Measurements from ENCODE around the gene NAV3.
"Not testable (repeated sequence)": the region's sequence is repeated elsewhere in the genome, so short reads cannot be mapped to it uniquely, and the experiment has no call there.

NAV3 gene

GRCh38 chr12:78081590-78082314 is 251.1 kb downstream of the NAV3 start:
- no peak for DNase-seq

DNA sequence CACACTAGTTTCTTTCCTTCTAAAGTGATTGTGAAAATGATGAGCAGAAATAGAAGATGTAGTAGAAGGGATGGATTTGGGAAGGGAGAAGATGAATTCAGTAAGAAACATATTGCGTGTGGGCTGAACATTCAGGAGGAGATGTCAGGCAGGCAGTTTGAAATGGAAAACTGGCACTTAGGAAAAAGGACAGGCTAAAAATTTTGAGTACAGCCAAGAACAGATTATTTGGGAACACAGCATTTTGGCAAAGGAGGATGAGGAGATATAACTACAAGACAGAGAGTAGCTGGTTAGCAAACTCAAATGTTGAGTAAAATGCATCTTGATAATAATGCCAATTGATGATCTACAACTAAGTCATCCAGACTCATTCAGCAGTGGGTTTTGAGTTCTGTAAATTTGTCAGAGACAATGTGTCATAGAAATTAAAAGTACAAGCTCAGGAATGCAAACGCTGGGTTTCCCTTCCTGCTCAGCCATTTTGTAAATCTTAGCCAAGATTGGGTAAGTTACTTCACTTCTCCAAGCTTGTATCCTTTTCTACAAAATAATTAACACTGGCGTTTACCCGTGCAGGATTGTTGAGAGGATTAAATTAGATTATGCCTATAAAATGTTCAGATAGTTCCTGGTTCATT is 255.0 kb downstream of the NAV3 start:
- no peak for DNase-seq

DNA sequence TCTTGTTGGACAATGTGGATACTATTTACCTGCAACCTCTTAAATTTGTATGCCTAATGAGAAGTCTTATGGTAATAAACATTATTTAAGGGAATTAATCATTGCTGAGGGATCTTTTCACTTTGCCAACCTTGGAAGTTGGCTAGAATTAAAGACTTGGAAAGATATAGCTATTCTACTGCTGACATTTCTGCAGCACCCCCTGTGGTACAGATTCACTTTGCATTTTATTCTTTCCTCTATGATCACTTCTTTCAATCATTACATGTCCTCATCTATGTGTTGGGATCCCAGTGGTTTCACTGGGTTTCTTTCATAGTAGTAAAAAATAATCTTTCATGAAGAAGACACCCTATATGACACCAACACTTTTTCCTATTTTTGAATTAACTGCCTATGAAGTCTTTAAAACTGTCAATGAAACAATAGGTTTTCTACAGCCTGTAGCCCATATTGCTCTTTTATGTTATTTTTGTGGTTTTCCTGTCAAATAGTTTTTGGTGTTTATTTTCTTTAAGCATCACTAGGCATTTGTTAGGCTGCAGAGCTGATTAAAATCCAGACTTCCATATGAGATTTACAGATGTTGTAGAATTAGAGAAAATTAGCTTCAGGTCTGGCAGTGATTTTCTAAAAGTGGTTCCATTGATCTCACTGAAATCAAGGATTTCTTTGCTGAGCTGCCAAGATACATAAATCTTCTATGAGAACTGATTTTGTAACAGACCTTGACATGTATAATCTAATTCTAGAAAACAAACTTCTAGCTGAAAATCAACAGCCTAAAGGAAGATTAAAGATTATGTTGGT is 256.1 kb downstream of the NAV3 start:
- no peak for DNase-seq

DNA sequence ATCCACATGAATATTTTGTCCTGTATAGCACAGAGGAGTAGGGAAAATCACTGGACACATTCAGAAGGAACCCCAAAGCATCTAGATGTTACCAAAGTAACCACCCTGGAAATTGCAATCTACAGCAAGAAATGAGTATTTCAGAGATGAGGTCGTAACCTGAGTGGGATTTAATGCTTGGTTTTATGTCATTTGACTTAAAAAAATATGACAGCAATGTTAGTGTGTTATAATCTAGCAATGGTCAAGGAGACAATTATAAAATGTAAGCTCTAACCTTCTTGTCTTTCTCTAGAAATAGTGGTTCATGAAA is 256.6 kb downstream of the NAV3 start:
- no peak for DNase-seq

GRCh38 chr12:78088391-78088832 is 257.7 kb downstream of the NAV3 start:
- no peak for DNase-seq

- DNase-seq: no peak
These were observed 259.6 kb downstream of the NAV3 start for GRCh38 chr12:78090266-78090665.

DNA sequence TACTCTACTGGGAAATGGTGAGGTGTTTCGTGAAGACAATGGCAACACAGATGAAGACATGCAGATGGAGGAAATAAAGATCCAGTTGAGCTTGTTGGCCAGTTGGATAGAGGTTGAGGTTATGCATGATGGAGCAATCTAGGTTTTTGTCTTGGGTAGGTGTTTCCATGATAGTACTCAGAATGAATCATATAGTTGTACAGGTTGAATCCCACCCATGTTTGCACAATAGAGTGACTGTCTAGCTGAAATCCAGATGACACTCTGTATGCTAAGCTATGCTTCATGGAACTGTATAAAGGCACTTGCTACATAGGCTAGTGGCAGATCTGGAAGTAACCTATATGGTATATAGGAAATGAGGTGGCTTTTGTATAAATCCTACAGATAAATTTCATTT is 264.9 kb downstream of the NAV3 start:
- no peak for DNase-seq

DNA sequence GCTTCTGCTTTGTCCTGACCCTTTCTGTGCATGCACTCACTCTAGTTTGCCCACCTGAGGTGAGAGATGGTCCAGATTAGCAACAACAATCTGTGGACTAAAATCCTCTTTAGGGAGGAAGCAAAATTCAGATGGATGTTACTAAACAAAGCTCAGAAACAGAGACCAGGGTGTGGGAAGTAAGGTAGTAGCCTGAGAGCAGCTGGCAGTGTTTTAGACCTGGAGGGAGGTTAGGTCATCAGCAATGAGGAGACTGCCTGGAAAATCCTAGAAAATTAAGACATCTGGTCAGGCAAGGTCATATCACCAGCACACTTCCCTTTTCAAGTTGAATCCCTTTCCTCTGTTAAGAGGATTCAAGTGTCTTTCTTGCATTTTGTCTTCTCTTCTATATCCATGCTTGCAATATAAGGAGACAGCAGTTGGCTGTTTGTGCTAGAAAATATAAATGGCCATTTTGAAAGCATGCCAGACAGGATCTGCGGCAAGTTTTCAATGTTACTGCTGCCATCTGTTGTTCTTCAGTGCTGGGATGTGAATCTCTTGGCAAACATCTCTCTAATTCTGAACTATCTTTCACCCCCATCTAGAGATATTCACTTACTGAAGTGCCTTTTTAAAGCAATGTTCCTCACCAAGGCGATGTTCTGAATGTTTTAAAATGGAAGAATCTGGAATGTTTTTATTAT is 266.4 kb downstream of the NAV3 start:
- DNase-seq: no peak

GRCh38 chr12:78099806-78100205 is 269.1 kb downstream of the NAV3 start:
- no peak for DNase-seq

- DNase-seq: no peak
These were observed 270.6 kb downstream of the NAV3 start for GRCh38 chr12:78101113-78101876.

- DNase-seq: no peak
These were observed 271.4 kb downstream of the NAV3 start for GRCh38 chr12:78101946-78102635.

DNA sequence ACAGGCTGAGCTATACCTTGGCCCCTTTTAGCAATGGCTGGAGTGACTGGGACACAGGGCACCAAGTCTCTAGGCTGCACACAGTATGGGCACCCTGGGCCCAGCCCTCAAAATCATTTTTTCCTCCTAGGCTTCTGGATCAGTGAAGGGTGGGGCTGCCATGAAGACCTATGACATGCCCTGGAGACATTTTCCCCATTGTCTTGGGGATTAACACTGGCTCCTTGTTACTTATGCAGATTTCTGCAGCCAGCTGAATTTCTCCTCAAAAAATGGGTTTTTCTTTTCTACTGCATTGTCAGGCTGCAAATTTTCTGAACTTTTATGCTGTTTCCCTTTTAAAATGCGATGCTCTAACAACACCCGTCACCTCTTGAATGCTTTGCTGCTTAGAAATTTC is 272.1 kb downstream of the NAV3 start:
- not testable (repeated sequence) for DNase-seq

DNA sequence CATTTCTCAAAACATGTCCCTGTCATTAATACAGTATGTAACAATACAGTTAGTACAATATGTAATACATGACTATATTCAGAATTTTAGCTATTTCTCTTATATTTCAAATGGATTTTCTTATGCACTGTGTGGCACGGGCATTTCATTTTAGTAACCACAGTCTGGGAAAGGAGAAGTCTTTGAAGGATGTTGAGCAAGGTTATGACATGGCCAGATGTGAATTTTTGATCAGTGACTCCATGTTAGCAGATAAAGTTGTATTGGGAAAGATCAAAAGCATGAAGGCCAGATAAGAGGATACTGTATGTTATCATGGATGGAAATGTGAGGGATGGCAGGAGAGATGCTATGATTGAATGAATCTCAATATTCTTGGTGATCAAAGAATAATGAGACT is 285.2 kb downstream of the NAV3 start:
- DNase-seq: no peak

DNA sequence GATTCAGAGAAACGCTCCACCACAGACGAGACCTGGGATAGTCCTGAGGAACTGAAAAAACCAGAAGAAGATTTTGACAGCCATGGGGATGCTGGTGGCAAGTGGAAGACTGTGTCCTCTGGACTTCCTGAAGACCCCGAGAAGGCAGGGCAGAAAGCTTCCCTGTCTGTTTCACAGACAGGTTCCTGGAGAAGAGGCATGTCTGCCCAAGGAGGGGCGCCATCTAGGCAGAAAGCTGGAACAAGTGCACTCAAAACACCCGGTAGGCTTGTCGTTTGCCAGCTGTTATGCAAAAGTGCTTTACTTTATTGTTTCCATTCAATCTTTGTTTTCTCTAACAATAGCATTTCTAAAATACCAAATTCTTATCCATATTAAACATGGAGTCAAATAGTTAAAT is 287.3 kb downstream of the NAV3 start:
- DNase-seq: no peak

- no peak for DNase-seq
These were observed 287.8 kb downstream of the NAV3 start for GRCh38 chr12:78118486-78118885.

DNA sequence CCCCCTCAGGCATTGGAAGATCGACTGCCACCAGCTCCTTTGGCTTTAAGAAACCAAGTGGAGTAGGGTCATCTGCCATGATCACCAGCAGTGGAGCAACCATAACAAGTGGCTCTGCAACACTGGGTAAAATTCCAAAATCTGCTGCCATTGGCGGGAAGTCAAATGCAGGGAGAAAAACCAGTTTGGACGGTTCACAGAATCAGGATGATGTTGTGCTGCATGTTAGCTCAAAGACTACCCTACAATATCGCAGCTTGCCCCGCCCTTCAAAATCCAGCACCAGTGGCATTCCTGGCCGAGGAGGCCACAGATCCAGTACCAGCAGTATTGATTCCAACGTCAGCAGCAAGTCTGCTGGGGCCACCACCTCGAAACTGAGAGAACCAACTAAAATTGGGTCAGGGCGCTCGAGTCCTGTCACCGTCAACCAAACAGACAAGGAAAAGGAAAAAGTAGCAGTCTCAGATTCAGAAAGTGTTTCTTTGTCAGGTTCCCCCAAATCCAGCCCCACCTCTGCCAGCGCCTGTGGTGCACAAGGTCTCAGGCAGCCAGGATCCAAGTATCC is 288.7 kb downstream of the NAV3 start:
- no peak for DNase-seq

DNA sequence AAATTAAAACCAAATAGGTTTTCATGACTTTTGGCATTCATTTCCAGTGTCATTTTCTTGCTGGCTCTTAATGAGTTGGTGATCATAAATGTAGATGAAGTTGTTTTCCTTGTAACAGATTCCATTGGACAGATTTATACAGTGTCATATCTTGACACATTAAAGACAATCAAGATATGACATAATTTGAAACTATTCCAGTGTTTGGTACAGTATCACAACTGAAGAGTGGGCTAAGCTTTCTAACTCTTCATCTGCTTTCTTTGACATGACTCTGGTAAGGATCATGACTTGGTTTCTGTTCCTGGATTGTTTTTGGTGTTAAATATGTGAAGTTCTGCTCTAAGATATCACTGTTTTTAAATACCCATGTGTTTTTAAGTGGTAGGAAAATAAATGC is 289.6 kb downstream of the NAV3 start:
- DNase-seq: no peak

DNA sequence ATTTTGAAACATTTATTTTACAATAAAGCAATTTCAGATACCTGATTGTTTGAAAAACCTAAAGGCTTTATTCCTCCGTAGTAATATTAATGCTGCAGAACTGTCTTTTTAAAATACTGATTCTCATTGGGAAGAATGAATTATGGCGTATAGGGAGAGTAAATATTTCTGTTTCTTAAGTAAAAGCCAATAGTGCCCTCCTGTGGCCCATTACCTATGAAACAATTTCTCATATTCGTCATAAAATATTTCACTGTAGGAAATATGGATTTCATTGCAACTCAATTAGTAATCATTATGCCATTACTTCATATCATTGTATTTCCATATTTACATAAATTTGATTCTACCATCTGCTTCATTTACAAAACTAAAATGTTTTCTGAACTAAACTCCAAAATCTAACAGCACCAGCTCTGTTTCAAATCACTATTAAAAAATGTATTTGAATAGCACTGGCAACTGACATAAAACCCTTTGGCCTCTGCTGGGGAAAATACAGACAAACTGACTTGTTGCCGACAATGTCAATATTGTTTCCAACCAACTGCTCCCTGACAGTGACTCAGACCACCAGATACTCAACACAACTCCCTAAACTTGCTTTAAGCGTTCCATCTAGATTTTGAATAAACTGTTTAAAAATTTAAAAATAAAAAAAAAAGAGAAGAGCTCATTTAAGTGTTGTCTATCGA is 290.3 kb downstream of the NAV3 start:
- no peak for DNase-seq

DNA sequence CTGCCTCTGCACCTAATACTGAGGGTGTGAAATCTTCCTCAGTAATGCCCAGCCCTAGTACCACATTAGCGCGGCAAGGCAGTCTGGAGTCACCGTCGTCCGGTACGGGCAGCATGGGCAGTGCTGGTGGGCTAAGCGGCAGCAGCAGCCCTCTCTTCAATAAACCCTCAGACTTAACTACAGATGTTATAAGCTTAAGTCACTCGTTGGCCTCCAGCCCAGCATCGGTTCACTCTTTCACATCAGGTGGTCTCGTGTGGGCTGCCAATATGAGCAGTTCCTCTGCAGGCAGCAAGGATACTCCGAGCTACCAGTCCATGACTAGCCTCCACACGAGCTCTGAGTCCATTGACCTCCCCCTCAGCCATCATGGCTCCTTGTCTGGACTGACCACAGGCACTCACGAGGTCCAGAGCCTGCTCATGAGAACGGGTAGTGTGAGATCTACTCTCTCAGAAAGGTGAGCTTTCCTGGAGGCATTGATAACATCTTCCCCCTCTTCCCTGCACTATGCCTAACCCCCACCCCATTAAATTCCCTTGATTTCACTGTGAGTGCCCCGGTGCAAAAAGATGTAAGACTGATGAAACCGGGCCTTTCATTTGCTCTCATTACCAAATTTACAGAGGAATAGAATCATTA is 291.4 kb downstream of the NAV3 start:
- no peak for DNase-seq

DNA sequence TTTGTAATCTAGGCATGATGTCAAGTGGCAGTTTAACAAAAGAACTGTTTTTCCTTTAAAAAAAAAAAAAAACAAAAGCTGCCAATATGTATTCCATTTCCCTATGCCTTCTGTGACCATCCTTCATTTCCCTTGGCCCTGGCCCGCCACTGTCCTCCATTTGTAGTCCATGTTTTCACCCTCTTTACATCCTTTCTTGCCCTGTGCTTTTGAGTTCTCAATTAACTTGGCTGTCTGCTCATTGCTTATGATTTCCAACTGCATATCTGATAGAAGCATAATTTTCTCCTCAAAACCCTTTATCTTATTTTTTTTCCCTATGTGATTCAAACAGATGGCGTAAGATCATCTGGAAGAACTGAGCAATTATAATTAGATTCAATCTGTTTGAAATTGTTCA is 297.5 kb downstream of the NAV3 start:
- DNase-seq: no peak

DNA sequence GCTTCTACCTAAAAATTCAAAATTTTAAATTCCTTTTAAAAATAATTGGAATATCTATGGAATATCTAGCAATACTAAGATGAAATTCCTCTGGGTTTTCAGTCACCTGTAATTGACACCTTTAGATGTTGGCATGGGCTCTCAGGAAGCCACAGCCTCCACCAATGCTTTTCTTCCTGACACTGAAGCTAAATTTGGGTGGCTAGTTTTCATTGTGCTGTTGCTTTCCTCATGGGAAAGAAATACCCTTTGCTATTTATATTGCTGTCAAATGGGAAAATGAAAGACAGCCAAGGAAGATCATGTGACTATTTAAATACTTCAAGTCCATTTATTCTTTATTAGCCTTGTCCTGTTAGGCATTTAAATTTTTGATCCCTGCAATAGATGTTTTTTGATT is 313.0 kb downstream of the NAV3 start:
- no peak for DNase-seq
